IMR-90 (cell line): ENCODE results near the gene ELP2. TPM values are rescaled to one million over a fixed set of nuclear protein-coding genes. Genes with fewer than 3 reads are reported as not detected.
A peak's percentile ranks its signal among the peaks of the same experiment; 100 is the strongest.

Experiments used
- ATAC-seq: fragments of 200-7000 bp; cut with Tn5 transposase; 2 replicates; pipeline ENCODE4 v1.9.1; 2020; ENCODE audit warnings: low read depth, mild to moderate bottlenecking, moderate library complexity
- BruUV-seq: library from RNA; stranded (reverse); fragments of 400-500 nt; replicated peaks from 2 replicates; lab custom pipeline; 2021; lab: Mats Ljungman, UMichigan
- CTCF ChIA-PET: fragments of 300-600 bp; formaldehyde crosslinking; extraction: SDS; loops from one replicate; lab custom pipeline; 2021; ENCODE audit warnings: antibody characterized with exemption; lab: Yijun Ruan, JAX
- POLR2A ChIA-PET: fragments of 300-600 bp; sonication (Branson Sonifier 250); formaldehyde crosslinking; loops from one replicate; lab custom pipeline; 2022; ENCODE audit warnings: antibody characterized with exemption; ENCODE audit not compliant: unreplicated experiment; lab: Charles Lee
- DNase-seq: peaks from one replicate; pipeline ENCODE4 v3.0.0; 2013
- H2AFZ ChIP-seq: replicated peaks from 2 replicates; pipeline ENCODE3; 2013; ENCODE audit warnings: low read length, mild to moderate bottlenecking; ENCODE audit not compliant: poor library complexity
- H2AK5ac ChIP-seq: 2 replicates; pipeline ENCODE4 v1.6.1; 2013; ENCODE audit warnings: low read depth, low read length, inconsistent platforms
- H2AK9ac ChIP-seq: replicated peaks from 2 replicates; pipeline ENCODE3; 2013; ENCODE audit warnings: mild to moderate bottlenecking, low read depth, low read length, moderate library complexity; ENCODE audit not compliant: poor library complexity
- H2BK120ac ChIP-seq: 2 replicates; pipeline ENCODE4 v1.6.1; 2013; ENCODE audit warnings: low read depth, low read length, inconsistent platforms
- H2BK15ac ChIP-seq: 3 replicates; pipeline ENCODE4 v1.6.1; 2013; ENCODE audit warnings: low read depth, low read length, inconsistent platforms
- H2BK20ac ChIP-seq: 2 replicates; pipeline ENCODE4 v1.6.1; 2013; ENCODE audit warnings: low read depth, mild to moderate bottlenecking, inconsistent platforms, low read length, moderate library complexity
- H2BK5ac ChIP-seq: 2 replicates; pipeline ENCODE4 v1.6.1; 2013; ENCODE audit warnings: mild to moderate bottlenecking, low read depth, low read length, inconsistent platforms; ENCODE audit not compliant: poor library complexity, severe bottlenecking
- H3K14ac ChIP-seq: replicated peaks from 2 replicates; pipeline ENCODE4 v1.6.1; 2013; ENCODE audit warnings: low read depth, low read length, inconsistent platforms
- H3K18ac ChIP-seq: 2 replicates; pipeline ENCODE4 v1.6.1; 2013; ENCODE audit warnings: low read depth, low read length, control low read depth
- H3K23ac ChIP-seq: 2 replicates; pipeline ENCODE4 v1.6.1; 2013; ENCODE audit warnings: low read depth, low read length, inconsistent platforms
- H3K27ac ChIP-seq: 2 replicates; pipeline ENCODE4 v1.5.1; 2013; ENCODE audit warnings: mild to moderate bottlenecking, control low read depth, low read length; ENCODE audit not compliant: insufficient read depth
- H3K27me3 ChIP-seq: 2 replicates; pipeline ENCODE4 v1.6.1; 2013; ENCODE audit warnings: low read length; ENCODE audit not compliant: control insufficient read depth, insufficient read depth
- H3K36me3 ChIP-seq: 2 replicates; pipeline ENCODE4 v1.6.1; 2013; ENCODE audit warnings: low read length, mixed read lengths; ENCODE audit not compliant: control insufficient read depth, insufficient read depth
- H3K4ac ChIP-seq: 2 replicates; pipeline ENCODE4 v1.6.1; 2013; ENCODE audit warnings: low read depth, low read length, inconsistent platforms
- H3K4me1 ChIP-seq: 2 replicates; pipeline ENCODE4 v1.6.1; 2013; ENCODE audit warnings: low read length, mixed read lengths; ENCODE audit not compliant: control insufficient read depth, insufficient read depth
- H3K4me2 ChIP-seq: 2 replicates; pipeline ENCODE4 v1.6.1; 2013; ENCODE audit warnings: low read depth, mild to moderate bottlenecking, control low read depth, low read length, moderate library complexity
- H3K4me3 ChIP-seq: 2 replicates; pipeline ENCODE4 v1.5.1; 2013; ENCODE audit warnings: low read depth, mild to moderate bottlenecking, control low read depth, low read length, moderate library complexity; ENCODE audit not compliant: insufficient read depth
- H3K56ac ChIP-seq: 2 replicates; pipeline ENCODE4 v1.6.1; 2013; ENCODE audit warnings: low read length, inconsistent platforms; ENCODE audit not compliant: insufficient read depth; ENCODE audit errors: extremely low read depth
- H3K79me1 ChIP-seq, 2 experiments: 2 replicates each; pipeline ENCODE4 v1.6.1; 2013; ENCODE audit warnings: low read length in 2 of 2, inconsistent platforms in 1 of 2, low read depth in 1 of 2
- H3K9ac ChIP-seq: 2 replicates; pipeline ENCODE4 v1.6.1; 2013; ENCODE audit warnings: low read depth, low read length, control low read depth
- H3K9me1 ChIP-seq: 2 replicates; pipeline ENCODE4 v1.6.1; 2013; ENCODE audit warnings: low read length, inconsistent platforms; ENCODE audit not compliant: insufficient read depth
- H3K9me3 ChIP-seq: 2 replicates; pipeline ENCODE4 v1.6.1; 2013; ENCODE audit warnings: low read length; ENCODE audit not compliant: control insufficient read depth, insufficient read depth
- H4K20me1 ChIP-seq: 2 replicates; pipeline ENCODE4 v1.6.1; 2013; ENCODE audit warnings: low read length, inconsistent platforms; ENCODE audit not compliant: insufficient read depth
- H4K5ac ChIP-seq: 2 replicates; pipeline ENCODE4 v1.6.1; 2013; ENCODE audit warnings: mild to moderate bottlenecking, low read depth, low read length, control low read depth
- H4K8ac ChIP-seq, 2 experiments: 2 replicates each; pipeline ENCODE4 v1.6.1; 2013; ENCODE audit warnings: low read depth in 2 of 2, low read length in 2 of 2, control low read depth in 1 of 2, inconsistent platforms in 1 of 2
- H4K91ac ChIP-seq: 2 replicates; pipeline ENCODE4 v1.6.1; 2013; ENCODE audit warnings: low read depth, low read length, inconsistent platforms; ENCODE audit not compliant: insufficient read depth
- BHLHE40 ChIP-seq: fragments of 150-350 bp; IDR thresholded peaks from 2 replicates; pipeline ENCODE4 v1.6.1; 2016; ENCODE audit warnings: mild to moderate bottlenecking, low read depth, low read length
- CHD1 ChIP-seq: IDR thresholded peaks from 2 replicates; pipeline ENCODE4 v1.6.1; 2012; ENCODE audit warnings: low read depth, low read length, improper control_type of control experiment
- POLR2A ChIP-seq: IDR thresholded peaks from 2 replicates; pipeline ENCODE4 v1.6.1; 2012; ENCODE audit warnings: mild to moderate bottlenecking, low read depth, low read length
- RAD21 ChIP-seq: IDR thresholded peaks from 2 replicates; pipeline ENCODE4 v1.6.1; 2012; ENCODE audit warnings: low read length, improper control_type of control experiment
- RFX5 ChIP-seq: IDR thresholded peaks from 2 replicates; pipeline ENCODE4 v1.8.0; 2012; ENCODE audit warnings: low read depth, mild to moderate bottlenecking, low read length, moderate library complexity
- WGBS, 2 experiments: methylation state at CpG; one replicate each; pipeline versions ENCODE4 v1.1.5 to v1.1.7; 2013; ENCODE audit warnings: missing lambda C conversion rate in 2 of 2; ENCODE audit not compliant: insufficient read length in 1 of 2; ENCODE audit errors: extremely low coverage in 2 of 2; 5-methylcytosine and 5-hydroxymethylcytosine counted together
- dilution Hi-C: fragments of 300-500 bp; cut with HindIII; formaldehyde crosslinking; loops from one replicate; pipeline ENCODE4 v1.14.3; 2018; ENCODE audit warnings: low sequenced_read_pairs; ENCODE audit not compliant: unreplicated experiment
- in situ Hi-C: fragments of 300-500 bp; cut with MboI; formaldehyde crosslinking; loops from 3 replicates; pipeline ENCODE4 v1.14.3; 2019; ENCODE audit warnings: low sequenced_read_pairs, inconsistent platforms, mixed read lengths
- intact Hi-C: fragments of 100-400 bp; cut with micrococcal nuclease; formaldehyde crosslinking; loops from 2 replicates; pipeline ENCODE4 v1.10.0; 2022
- polyA plus RNA-seq, 3 experiments: library from polyadenylated mRNA; depleted of rRNA; stranded (reverse); fragments of >200 nt; gene quantifications; 2 replicates each; pipeline ENCODE4 v1.2.3, GENCODE V29; 2012; ENCODE audit warnings: low replicate concordance in 1 of 3
- total RNA-seq: library from RNA; depleted of rRNA; stranded (reverse); fragments of >200 nt; gene quantifications from 2 replicates; pipeline ENCODE4 v1.2.3, GENCODE V29; 2012

ELP2 gene
- total and polyA plus RNA-seq, 2 of the 4 experiments (the other 2 are of a cell fraction) = 48.1 to 161 TPM

DNA sequence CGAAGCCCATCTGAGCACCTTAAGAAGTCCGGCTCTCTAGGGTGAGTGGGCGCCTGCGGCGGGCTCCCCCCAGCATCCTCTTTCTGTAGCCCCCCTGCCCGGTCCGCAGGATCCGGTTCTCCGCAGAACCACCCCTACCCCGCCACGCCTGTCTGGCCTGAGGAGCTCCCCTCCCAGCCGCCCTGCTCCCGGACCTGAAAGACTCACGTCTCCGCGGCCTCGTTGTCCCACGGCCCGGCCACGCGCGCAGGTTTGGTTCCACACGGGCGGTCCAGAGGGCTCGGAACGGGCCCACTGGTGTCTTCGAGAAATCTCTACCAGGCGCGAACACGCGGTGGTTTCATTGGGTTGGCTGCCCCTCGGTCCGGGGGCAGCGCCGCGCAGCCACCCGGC, 796 bp upstream of the ELP2 start:
- ChIA-PET CTCF (interaction anchor here (0.8 to 1.3 kb wide), 2 partner anchors 22 to 33 kb away, joined by 3 to 4 read pairs; no protein-coding TSS in a partner anchor), POLR2A (interaction anchor here (0.6 to 1.5 kb wide), 2 partner anchors 51 to 111 kb away, joined by 3 to 5 read pairs; no protein-coding TSS in a partner anchor)
- Histone ChIP-seq H3K4me1 (peaks cover 8% of the 10 kb centered on the region), H2BK120ac (no peak overlapping the region; the same call in 1 of the 2 replicates), H3K14ac (peak overlapping the region; percentile 2), H3K4me3 (peak overlapping the region; percentile 89), H4K5ac (no peak overlapping the region), H2BK15ac (no peak overlapping the region), H3K9me3 (no peaks in the 10 kb centered on the region), H3K36me3 (peaks cover 19% of the 10 kb centered on the region), H2AK5ac (no peak overlapping the region), H4K91ac (peak overlapping the region; percentile 27; the same call in 1 of the 2 replicates), H2AFZ (peak overlapping the region; percentile 99), H3K56ac (peak overlapping the region; percentile 35), H3K27ac (peak overlapping the region; percentile 82), H3K23ac (peak overlapping the region; percentile 52; the same call in 1 of the 2 replicates), H4K20me1 (peaks cover 52% of the 10 kb centered on the region), H4K8ac (no peak overlapping the region; a peak in 2 of 4 replicates), H3K79me1 (peaks cover 21 to 80% of the 10 kb centered on the region in 2 experiments), H2AK9ac (peak overlapping the region; percentile 75), H3K4ac (peak overlapping the region; percentile 10), H3K9me1 (peaks cover 22% of the 10 kb centered on the region), H2BK5ac (peak overlapping the region; percentile 59), H3K27me3 (no peaks in the 10 kb centered on the region), H3K4me2 (peak overlapping the region; percentile 96), H3K9ac (peak overlapping the region; percentile 70), H3K18ac (no peak overlapping the region; the same call in 1 of the 2 replicates), H2BK20ac (no peak overlapping the region)
- no TSS peak for BruUV-seq
- 3% methylated on average over 28 of the region's 37 CpGs; no CpG with 5 or more reads in 1 of the 2 experiments for WGBS, 2 experiments
- intact Hi-C loops = loop anchor here (1.0 to 5.0 kb wide), 4 partner anchors 29 to 155 kb away; no protein-coding TSS in a partner anchor
- ATAC-seq (peak; percentile 12), DNase-seq (no peak)
- no peak for TF ChIP-seq BHLHE40
- TF ChIP-seq RFX5 = no peak
- no peak for TF ChIP-seq RAD21
- no peak for TF ChIP-seq CHD1
- no peak for TF ChIP-seq POLR2A
- in situ Hi-C loops = no loop called here
- dilution Hi-C loops = no loop called here
